Esophagus squamous epithelium (tissue), 5 donors: ENCODE measurements around the gene PLA2G3. TPM values are rescaled to one million over a fixed set of nuclear protein-coding genes. Genes with fewer than 3 reads are reported as not detected.
A peak's percentile ranks its signal among the peaks of the same experiment; 100 is the strongest.

Experiments used
- DNase-seq: peaks from one replicate; lab custom pipeline; 2025; lab: John Stamatoyannopoulos, UW
- H3K27ac ChIP-seq, 4 donors: fragments of 200-600 bp; sonication (generic); one replicate each; pipeline ENCODE4 v1.5.1; 2016 to 2019; ENCODE audit warnings: mild to moderate bottlenecking in 1 of 4
- H3K27me3 ChIP-seq, 4 donors: fragments of 200-600 bp; sonication (generic); 1 replicate in 3 of 4; 2 replicates in 1 of 4; pipeline versions ENCODE4 v1.5.1 to v1.6.0; 2017 to 2021; ENCODE audit warnings: antibody characterized with exemption in 1 of 4
- H3K36me3 ChIP-seq, 3 donors: fragments of 200-600 bp; sonication (generic); one replicate each; pipeline ENCODE4 v1.5.1; 2016 to 2019
- H3K4me1 ChIP-seq, 3 donors: fragments of 200-600 bp; sonication (generic); one replicate each; pipeline ENCODE4 v1.5.1; 2017 to 2019
- H3K4me3 ChIP-seq, 4 donors: fragments of 200-600 bp; sonication (generic); 1 replicate in 3 of 4; 2 replicates in 1 of 4; pipeline ENCODE4 v1.5.1; 2016 to 2019; ENCODE audit warnings: mild to moderate bottlenecking in 2 of 4, moderate library complexity in 1 of 4
- H3K9me3 ChIP-seq, 3 donors: fragments of 200-600 bp; sonication (generic); one replicate each; pipeline ENCODE4 v1.5.1; 2016 to 2019
- POLR2A ChIP-seq, 4 donors: fragments of 450-650 bp; IDR thresholded peaks; one replicate each; pipeline ENCODE4 v1.6.1; 2017; ENCODE audit warnings: antibody characterized with exemption in 4 of 4, mild to moderate bottlenecking in 4 of 4, moderate library complexity in 3 of 4
- WGBS, 2 donors: methylation state at CpG; one replicate each; pipeline ENCODE4 v1.1.5; 2018; 5-methylcytosine and 5-hydroxymethylcytosine counted together
- intact Hi-C: fragments of 100-400 bp; cut with DNase I; formaldehyde crosslinking; loops from one replicate; pipeline ENCODE4 v1.15.0; 2022
- total RNA-seq, 4 donors: library from RNA; depleted of rRNA; stranded (reverse); fragments of >200 nt; gene quantifications; one replicate each; pipeline ENCODE4 v1.1.0, GENCODE V29; 2016
- TF ChIP-seq, protein P1 (sequence below), 6 experiments: fragments of 450-650 bp in 4 of 6; fragments of 200-600 bp in 2 of 6; sonication (generic) in 2 of 6; IDR thresholded peaks; one replicate each; pipeline ENCODE4 v1.5.1; 2016 to 2019; ENCODE audit warnings: antibody characterized with exemption in 6 of 6, mild to moderate bottlenecking in 4 of 6, moderate library complexity in 4 of 6
- donor health status: DM: yes; HTN: yes; CAD: no.

The PLA2G3 gene
- total RNA-seq, 4 donors from 2014 or later, result 5.0 to 27.0 (median 7.8) TPM

DNA sequence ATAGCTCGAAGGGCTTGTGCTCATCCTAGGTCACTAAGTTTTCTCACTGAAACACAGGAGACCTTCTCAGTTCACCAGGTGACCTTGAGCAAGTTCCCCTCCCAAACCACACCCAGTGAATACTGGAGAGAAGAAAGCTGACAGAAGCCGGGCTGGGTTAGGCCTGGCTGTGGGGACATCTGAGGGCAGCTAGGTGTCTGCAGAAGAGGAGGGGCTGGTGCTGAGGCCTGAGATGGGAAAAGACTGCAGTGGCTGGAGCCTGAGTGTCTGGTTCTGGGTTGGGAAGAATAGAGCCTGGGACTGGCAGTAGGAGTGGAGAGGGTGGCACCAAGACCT, 18.1 kb downstream of the PLA2G3 start:
- Histone ChIP-seq H3K27ac (peak overlapping the region in 2 of 4 donors; percentile 65 to 74), H3K36me3 (no peaks in the 10 kb centered on the region), H3K4me1 (peaks cover 8 to 20% (median 15%) of the 10 kb centered on the region in 3 donors), H3K4me3 (no peak overlapping the region), H3K27me3 (no peaks in the 10 kb centered on the region), H3K9me3 (no peaks in the 10 kb centered on the region)
- TF ChIP-seq, protein P1, sequence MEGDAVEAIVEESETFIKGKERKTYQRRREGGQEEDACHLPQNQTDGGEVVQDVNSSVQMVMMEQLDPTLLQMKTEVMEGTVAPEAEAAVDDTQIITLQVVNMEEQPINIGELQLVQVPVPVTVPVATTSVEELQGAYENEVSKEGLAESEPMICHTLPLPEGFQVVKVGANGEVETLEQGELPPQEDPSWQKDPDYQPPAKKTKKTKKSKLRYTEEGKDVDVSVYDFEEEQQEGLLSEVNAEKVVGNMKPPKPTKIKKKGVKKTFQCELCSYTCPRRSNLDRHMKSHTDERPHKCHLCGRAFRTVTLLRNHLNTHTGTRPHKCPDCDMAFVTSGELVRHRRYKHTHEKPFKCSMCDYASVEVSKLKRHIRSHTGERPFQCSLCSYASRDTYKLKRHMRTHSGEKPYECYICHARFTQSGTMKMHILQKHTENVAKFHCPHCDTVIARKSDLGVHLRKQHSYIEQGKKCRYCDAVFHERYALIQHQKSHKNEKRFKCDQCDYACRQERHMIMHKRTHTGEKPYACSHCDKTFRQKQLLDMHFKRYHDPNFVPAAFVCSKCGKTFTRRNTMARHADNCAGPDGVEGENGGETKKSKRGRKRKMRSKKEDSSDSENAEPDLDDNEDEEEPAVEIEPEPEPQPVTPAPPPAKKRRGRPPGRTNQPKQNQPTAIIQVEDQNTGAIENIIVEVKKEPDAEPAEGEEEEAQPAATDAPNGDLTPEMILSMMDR (IDR thresholded peaks at IDR 0.05), result no peak
- TF ChIP-seq POLR2A (IDR thresholded peaks at IDR 0.05), result no peak
- intact Hi-C loops, result no loop called here
- no peak for DNase-seq
- 100% methylated on average over 1 of the region's 2 CpGs; no CpG with 5 or more reads in 1 of the 2 donors for WGBS, 2 donors

DNA sequence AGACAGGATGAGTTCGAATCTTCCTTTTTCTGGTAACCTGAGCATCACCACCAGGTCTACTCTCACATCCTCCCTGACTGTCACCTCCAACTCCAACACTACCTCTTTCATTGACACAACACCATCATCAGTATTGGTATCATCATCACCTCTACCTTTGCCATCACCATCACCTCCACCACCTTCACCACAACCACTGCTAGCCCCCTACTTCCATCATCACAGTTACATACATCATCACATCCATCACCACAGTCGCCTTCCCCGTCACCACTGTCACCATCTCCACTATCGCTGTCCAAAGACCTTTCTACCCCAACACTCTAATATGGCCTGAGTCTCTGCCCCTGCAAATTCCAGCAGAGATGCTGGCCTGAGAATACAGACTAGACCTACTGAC, 18.9 kb downstream of the PLA2G3 start:
- no peak overlapping the region for H3K4me3 ChIP-seq
- DNase-seq, result no peak
- intact Hi-C loops, result no loop called here
- no peaks in the 10 kb centered on the region for H3K36me3 ChIP-seq
- WGBS, 2 donors, result 93 to 98% methylated on average over 4 of the region's 4 CpGs
- no peak for TF ChIP-seq POLR2A (IDR thresholded peaks at IDR 0.05)
- TF ChIP-seq, protein P1 (IDR thresholded peaks at IDR 0.05), result no peak
- H3K27ac ChIP-seq, result no peak overlapping the region
- no peaks in the 10 kb centered on the region for H3K27me3 ChIP-seq
- H3K9me3 ChIP-seq, result no peaks in the 10 kb centered on the region
- H3K4me1 ChIP-seq, result peaks cover 8 to 20% (median 15%) of the 10 kb centered on the region in 3 donors

DNA sequence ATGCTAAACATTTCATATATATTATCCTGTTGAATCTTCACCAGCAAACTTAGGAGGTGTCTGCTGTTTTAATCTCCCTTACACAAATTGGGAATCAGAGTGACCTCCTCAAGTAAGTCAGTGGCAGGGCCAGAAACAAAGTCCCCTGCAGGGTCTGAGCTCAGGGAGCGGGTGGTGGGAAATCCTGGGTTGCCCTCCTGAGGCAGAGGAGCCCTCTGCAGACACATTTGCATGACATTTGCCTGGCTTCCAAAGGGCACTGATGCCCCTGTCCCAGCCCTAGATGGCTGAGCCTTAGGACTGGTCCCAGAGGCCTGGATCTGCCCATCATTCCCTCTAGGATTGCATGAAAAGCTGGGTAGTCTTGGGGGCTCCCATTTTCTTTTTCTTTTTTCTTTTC, 19.7 kb downstream of the PLA2G3 start:
- Histone ChIP-seq H3K36me3 (no peaks in the 10 kb centered on the region), H3K27me3 (no peaks in the 10 kb centered on the region), H3K4me1 (peaks cover 8 to 20% (median 15%) of the 10 kb centered on the region in 3 donors), H3K27ac (no peak overlapping the region), H3K4me3 (no peak overlapping the region), H3K9me3 (no peaks in the 10 kb centered on the region)
- TF ChIP-seq, protein P1 (IDR thresholded peaks at IDR 0.05), result no peak
- TF ChIP-seq POLR2A (IDR thresholded peaks at IDR 0.05), result no peak
- no peak for DNase-seq
- WGBS, 2 donors, result 100% methylated on average over 1 of the region's 1 CpG; no CpG with 5 or more reads in 1 of the 2 donors
- intact Hi-C loops, result no loop called here

DNA sequence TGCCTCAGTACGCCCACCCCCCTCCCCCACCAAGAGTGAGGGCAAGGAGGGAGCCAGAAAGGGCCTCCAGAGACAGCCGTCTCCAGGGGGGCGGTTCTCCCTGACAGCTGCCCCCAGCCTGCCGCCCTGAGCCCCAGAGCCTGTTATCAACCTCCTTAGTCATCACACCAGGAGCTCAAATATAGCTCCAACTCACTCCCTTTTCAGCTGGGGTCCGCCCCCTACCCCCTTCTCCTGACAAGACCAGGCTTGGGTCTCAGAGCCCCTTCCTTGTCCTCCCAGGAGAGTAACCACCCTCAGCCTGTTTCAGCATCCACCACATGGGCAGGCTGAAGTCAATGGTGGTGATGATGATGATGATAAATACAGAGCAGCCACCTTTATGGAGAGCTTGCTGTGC, 20.1 kb downstream of the PLA2G3 start:
- Histone ChIP-seq H3K4me3 (no peak overlapping the region), H3K27me3 (no peaks in the 10 kb centered on the region), H3K9me3 (no peaks in the 10 kb centered on the region), H3K36me3 (no peaks in the 10 kb centered on the region), H3K27ac (no peak overlapping the region), H3K4me1 (peaks cover 8 to 20% (median 15%) of the 10 kb centered on the region in 3 donors)
- 86 to 92% methylated on average over 1 to 2 of the region's 5 CpGs for WGBS, 2 donors
- no peak for TF ChIP-seq POLR2A (IDR thresholded peaks at IDR 0.05)
- TF ChIP-seq, protein P1 (IDR thresholded peaks at IDR 0.05), result no peak
- DNase-seq, result no peak
- intact Hi-C loops, result no loop called here

DNA sequence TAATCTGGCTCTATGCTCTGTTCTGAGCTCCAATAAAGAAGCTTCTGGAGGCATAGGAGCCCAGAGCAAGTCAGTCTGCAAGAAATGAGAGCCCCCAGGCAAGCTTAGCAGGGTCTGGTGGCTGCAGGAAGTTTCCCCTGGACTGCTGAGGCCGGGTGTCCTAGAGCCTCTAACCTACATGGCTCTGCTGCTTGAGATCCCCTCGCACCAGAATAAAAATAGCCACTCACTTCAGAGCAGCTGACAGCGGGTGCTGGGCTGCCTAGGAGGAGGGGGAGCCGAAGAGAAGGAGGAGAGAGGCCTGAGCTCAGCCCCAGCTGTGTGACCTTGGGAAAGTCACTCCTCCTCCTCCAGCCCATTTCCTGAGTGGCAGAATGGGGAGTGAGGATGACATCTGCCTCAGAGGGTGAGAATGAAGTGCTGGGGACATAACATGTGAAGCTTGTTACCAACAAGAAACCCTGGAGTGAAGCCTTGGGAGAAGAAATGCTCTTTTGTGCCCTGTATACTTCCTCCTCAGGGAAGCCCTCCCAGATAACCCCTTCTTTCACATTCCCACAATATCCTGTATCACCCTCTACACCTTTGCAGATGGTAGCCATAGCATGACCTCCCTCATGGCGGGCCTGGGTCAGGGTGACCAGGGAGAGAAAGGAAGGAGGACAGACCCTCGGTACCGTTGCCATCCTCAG, 21.1 kb downstream of the PLA2G3 start:
- Histone ChIP-seq H3K27ac (no peak overlapping the region), H3K36me3 (no peaks in the 10 kb centered on the region), H3K9me3 (no peaks in the 10 kb centered on the region), H3K4me1 (peaks cover 8 to 20% (median 15%) of the 10 kb centered on the region in 3 donors), H3K4me3 (no peak overlapping the region), H3K27me3 (no peaks in the 10 kb centered on the region)
- TF ChIP-seq POLR2A (IDR thresholded peaks at IDR 0.05), result no peak
- TF ChIP-seq, protein P1 (IDR thresholded peaks at IDR 0.05), result no peak
- DNase-seq, result no peak
- WGBS, 2 donors, result 68 to 85% methylated on average over 3 to 4 of the region's 7 CpGs
- intact Hi-C loops, result no loop called here
